M059J (cell line): ENCODE results near the gene GPBP1. TPM values are rescaled to one million over a fixed set of nuclear protein-coding genes. Genes with fewer than 3 reads are reported as not detected.
"Not testable (repeated sequence)": the region's sequence is repeated elsewhere in the genome, so short reads cannot be mapped to it uniquely, and the experiment has no call there.

Experiments used
- DNase-seq: peaks from one replicate; pipeline ENCODE4 v3.0.0-alpha.2; 2012; ENCODE audit warnings: low read depth
- total RNA-seq: library from RNA; depleted of rRNA; stranded (reverse); fragments of >200 nt; shearing (Covaris generic); gene quantifications from 2 replicates; pipeline ENCODE4 v1.2.3, GENCODE V29; 2014; rRNA removed

The GPBP1 gene
- total RNA-seq, 1 experiment from 2014 or later, result 76.5 TPM

DNA sequence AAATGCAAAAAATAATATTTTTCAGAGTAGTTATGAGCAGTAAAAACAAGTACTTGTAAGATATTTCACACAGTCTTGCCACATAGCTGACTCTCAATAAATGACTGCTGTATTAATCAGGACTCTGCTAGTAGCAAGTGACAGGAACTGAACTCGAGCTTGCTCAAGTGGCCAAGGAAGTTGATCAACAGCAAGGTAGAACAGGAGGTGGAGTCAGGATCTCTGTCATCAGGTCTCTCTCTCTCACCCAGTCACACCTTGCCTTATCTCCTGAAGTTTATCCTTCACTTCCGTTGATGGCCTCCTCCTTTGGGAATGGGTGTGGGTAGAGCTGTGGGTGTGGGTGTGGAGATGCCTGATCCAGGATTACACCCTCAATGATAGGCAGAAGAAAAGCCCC, 107.0 kb downstream of the GPBP1 start:
- DNase-seq, result no peak

DNA sequence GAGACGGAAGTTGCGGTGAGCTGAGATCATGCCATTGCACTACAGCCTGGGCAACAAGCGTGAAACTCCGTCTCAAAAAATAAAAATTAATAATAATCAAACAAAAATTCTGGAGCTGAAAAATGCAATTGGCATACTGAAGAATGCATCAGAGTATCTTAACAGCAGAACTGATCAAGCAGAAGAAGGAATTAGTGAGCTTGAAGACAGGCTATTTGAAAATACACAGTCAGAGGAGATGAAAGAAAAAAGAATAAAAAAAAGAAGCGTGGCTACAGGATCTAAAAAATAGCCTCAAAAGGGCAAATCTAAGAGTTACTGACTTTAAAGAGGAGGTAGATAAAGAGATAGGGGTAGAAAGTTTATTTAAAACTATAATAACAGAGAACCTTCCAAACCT, 111.2 kb downstream of the GPBP1 start:
- not testable (repeated sequence) for DNase-seq

- no peak for DNase-seq
These were observed 118.0 kb downstream of the GPBP1 start for GRCh38 chr5:57291894-57292293.

GRCh38 chr5:57292336-57292735, 118.5 kb downstream of the GPBP1 start:
- no peak for DNase-seq

DNA sequence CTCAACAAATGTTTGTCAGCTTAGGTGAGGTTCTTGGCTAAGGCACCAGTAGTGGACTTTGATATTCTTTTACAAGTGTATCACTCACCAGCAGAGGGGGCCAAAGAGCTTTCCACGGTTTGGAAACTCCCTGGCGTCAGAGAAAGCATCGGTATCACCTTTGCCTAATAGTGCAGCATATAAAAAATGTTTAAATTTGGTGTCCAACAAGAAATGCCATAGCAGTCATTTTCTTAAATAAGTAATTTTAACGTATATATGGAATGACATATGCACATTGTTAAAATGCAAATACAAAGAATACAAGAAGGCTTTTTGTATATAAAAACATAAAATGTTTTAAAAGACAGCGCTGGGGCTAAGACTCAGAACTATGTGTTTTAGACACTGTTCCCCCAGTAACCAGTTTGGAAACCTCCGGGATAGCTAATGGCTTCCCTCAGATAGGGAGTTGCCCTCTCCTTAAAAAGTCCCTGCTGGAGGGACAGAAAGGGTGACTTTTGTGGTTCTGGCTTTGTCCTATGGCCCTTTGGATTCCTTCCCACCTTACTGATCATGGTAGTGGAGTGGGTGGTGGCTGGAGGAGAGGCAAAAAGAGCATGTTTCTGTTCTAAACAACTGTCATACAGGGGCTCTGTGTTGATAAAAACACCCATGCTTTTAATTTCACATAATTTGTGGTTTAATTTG, 124.6 kb downstream of the GPBP1 start:
- DNase-seq, result peak; percentile 84

DNA sequence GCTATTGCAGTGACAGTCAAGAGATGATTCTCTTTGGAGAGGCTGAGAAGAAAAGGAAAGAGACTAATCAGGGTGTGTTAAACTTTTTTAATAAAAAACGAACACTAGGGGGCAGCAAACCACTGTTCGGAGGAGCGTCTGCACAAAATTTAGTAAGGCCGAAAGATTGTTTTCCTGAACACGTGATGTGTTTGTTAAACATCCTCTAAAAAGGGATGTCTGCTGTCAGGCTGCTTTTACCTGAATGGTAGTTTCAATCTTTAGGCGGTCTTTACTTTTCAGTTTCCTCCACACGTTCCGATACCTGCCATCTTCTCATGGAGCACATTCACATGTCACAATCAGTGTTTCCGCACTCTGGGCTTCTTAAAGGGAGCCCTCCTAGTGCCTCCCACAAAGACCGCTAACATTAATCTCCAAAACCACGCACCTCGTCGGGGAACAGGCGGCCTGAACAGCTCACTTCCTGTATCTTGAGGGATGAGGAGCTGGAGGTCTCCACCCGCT, 125.2 kb downstream of the GPBP1 start:
- DNase-seq, result peak; percentile 86

DNA sequence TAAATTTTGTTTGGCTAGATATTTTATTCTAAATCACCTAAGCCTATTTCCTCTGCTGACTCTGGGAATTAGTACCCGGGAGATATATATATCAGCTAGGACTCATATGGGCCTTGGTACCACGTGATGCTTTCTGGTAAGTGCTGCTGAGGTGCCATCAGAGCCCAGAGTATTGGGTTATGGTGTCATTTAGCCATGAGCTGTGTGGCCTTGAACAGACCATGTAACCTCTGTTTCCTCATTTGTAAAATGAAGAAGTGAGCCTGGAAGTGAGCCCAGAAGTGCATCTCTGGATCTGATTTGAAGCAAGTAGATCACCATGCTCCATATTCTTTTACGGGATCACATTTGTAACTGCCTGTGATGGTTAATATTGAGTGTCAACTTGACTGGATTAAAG, 126.1 kb downstream of the GPBP1 start:
- no peak for DNase-seq

- peak; percentile 93 for DNase-seq
These were observed 128.3 kb downstream of the GPBP1 start for GRCh38 chr5:57302164-57302563.

DNA sequence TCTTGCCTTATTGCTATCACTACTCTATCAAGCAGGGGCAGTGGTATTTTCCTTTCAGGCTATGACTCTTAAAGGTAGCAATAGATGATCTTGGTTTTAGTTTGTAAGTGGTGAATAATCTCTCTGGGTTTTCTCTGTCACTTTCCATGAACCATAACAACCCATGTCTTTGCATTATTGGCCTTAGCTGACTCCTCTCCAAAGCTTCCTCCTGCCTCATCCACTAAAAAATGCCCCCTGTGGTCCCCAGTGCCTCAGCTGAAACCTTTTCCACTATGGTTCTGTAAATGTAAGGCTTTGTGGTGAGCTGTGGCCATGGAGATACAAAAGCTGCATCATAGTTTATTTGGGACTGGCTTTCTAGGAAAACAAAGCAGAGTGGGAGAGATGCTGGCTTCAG, 128.8 kb downstream of the GPBP1 start:
- DNase-seq, result peak; percentile 78

GRCh38 chr5:57303985-57304384, 130.1 kb downstream of the GPBP1 start:
- DNase-seq, result no peak

DNA sequence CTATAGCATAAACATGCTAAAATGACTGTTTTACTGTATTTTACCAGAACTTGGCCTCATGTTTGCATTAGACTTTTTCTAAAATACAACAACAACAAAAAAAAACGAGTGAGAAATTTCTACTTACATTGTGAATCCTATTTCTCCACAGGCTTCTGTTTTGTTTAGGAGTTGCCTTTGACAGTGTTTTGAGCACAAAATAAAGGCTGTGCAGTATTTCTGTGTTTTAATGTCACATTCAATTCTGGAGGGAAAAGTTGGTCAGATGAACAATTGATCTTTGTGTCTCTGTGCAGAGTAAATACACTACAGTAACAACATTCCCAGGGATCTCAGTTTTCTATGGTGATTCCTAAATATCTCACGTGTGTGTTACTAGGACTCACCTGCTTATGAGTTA, 131.1 kb downstream of the GPBP1 start:
- DNase-seq, result no peak

DNA sequence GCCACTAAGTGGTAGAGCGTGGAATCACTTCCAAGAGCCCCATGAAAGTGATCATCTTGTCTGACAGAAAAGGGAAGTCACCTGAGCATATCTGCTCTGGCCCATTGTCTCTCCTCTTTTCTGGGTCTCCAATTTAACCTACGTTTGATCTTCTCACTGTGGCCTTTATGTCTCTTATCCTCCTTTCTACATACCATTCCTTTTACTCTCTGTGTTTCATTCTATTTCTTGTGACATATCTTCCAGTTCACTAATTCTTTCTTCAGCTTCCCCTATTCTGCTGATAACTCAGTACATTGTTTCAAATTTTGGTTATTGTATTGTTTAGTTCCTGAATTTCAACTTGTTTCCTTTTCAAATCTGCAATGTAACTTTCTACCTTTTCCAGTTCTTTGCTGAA, 132.5 kb downstream of the GPBP1 start:
- no peak for DNase-seq

GRCh38 chr5:57307516-57307915, 133.7 kb downstream of the GPBP1 start:
- DNase-seq, result peak; percentile 68

DNA sequence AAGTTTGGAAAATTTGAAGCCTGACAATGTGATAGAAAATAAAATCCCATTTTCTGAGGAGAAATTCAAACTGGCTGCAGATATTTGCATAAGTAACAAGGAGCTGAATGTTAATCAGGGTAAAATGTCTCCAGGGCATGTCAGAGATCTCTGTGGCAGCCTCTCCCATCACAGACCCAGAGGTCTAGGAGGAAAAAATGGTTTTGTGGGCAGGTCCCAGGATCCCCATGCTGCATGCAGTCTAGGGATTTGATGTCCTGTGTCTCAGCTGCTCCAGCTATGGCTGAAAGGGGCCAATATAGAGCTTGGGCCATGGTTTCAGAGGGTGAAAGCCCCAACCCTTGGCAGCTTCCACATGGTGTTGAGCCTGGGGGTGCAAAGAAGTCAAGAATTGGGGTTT, 135.2 kb downstream of the GPBP1 start:
- not testable (repeated sequence) for DNase-seq

DNA sequence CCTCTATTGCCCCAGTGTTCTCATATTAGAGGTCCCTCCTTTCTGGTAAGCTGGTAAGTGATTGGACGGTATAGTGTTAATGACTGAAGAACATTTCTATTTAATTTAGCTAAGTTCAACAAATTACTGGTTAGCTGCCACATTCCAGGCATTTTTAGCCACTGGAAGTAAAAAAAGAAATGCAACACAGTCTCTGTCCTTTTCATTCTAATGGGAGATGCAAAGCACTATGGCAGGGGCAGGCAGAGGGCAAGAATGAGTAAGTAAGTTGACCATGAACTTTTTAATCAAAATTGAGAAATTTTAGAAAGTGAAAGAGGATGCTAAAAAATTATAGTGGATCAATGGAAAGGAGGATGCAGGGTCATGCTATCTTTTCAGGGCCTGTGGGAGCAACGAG, 137.4 kb downstream of the GPBP1 start:
- DNase-seq, result no peak

DNA sequence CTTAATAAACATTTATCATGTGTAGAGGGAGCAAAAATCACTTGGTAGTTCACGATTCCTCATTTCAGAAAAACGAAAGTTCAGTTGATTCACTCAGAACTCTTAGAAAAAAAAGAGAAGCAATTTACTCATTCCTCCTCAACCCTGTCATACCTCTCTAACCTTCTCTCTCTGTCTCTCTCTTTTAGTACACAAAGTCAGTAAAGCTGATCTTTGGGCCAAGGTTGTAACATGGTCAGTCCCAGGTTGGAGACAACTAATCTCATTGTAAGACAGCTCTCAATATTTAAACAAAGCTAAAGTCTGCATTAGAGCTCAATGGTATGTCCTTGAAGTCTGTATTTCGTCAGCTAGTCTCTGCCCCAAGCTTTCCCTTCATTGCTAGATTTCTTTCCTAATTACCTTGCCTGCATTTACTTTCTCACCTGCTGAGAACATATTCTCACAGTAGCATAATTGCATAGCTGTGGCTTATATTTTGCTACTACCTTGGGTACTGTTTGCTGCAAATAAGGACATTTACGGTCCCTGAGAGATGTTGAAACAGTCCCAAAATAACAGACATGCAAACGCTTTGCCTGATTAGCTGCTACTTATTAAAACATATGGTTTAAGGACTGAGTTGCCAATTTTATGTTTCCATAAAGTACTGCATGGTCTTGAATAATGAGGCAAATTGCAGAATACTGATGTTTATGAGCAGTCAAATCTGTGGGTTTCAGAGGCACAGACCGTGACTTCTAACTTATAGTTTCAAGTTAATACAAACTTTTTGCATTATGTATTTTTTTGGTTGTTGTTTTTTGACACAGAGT, 138.3 kb downstream of the GPBP1 start:
- no peak for DNase-seq

- peak; percentile 48 for DNase-seq
These were observed 139.9 kb downstream of the GPBP1 start for GRCh38 chr5:57313716-57314115.

Other genes with a start within 250 kb of the GPBP1 start
- 49.3 and 92.7 TPM in 2 replicates for gene MIER3, start 221.9 kb upstream of the GPBP1 start, total RNA-seq